Peyer's patch (tissue), 4 donors: ENCODE results near the gene IFRD2. TPM values are rescaled to one million over a fixed set of nuclear protein-coding genes. Genes with fewer than 3 reads are reported as not detected.

Source experiments
- DNase-seq, 3 donors: peaks; one replicate each; pipeline ENCODE4 v3.0.0-alpha.2; 2017 to 2019
- H3K27ac ChIP-seq, 4 donors: fragments of 200-600 bp; sonication (generic); one replicate each; pipeline ENCODE4 v1.5.1; 2016 to 2019
- H3K27me3 ChIP-seq, 2 donors: fragments of 200-600 bp; sonication (generic); one replicate each; pipeline ENCODE4 v1.5.1; 2019
- H3K36me3 ChIP-seq, 3 donors: fragments of 200-600 bp; sonication (generic); one replicate each; pipeline ENCODE4 v1.5.1; 2016 to 2019
- H3K4me1 ChIP-seq, 4 donors: fragments of 200-600 bp; sonication (generic); one replicate each; pipeline ENCODE4 v1.5.1; 2016 to 2019
- H3K4me3 ChIP-seq, 4 donors: fragments of 200-600 bp; sonication (generic); 1 replicate in 3 of 4; 2 replicates in 1 of 4; pipeline ENCODE4 v1.5.1; 2016 to 2019; ENCODE audit warnings: mild to moderate bottlenecking in 1 of 4
- H3K9me3 ChIP-seq, 4 donors: fragments of 200-600 bp; sonication (generic); one replicate each; pipeline ENCODE4 v1.5.1; 2016 to 2019; ENCODE audit warnings: mild to moderate bottlenecking in 1 of 4
- CTCF ChIP-seq, 6 experiments: fragments of 450-650 bp in 4 of 6; fragments of 200-600 bp in 2 of 6; sonication (generic) in 1 of 6; IDR thresholded peaks; one replicate each; pipeline ENCODE4 v1.5.1; 2017 to 2019; ENCODE audit warnings: antibody characterized with exemption in 6 of 6, mild to moderate bottlenecking in 3 of 6, moderate library complexity in 1 of 6
- POLR2A ChIP-seq, 2 donors: fragments of 450-650 bp; IDR thresholded peaks; one replicate each; pipeline ENCODE4 v1.5.1; 2017; ENCODE audit warnings: antibody characterized with exemption in 2 of 2, mild to moderate bottlenecking in 2 of 2, moderate library complexity in 2 of 2
- total RNA-seq, 4 donors: library from RNA; depleted of rRNA; stranded (reverse); fragments of >200 nt; gene quantifications; one replicate each; pipeline ENCODE4 v1.1.0, GENCODE V29; 2016

The IFRD2 gene
- total RNA-seq, 4 donors from 2014 or later, result 75.5 to 205 (median 140) TPM

DNA sequence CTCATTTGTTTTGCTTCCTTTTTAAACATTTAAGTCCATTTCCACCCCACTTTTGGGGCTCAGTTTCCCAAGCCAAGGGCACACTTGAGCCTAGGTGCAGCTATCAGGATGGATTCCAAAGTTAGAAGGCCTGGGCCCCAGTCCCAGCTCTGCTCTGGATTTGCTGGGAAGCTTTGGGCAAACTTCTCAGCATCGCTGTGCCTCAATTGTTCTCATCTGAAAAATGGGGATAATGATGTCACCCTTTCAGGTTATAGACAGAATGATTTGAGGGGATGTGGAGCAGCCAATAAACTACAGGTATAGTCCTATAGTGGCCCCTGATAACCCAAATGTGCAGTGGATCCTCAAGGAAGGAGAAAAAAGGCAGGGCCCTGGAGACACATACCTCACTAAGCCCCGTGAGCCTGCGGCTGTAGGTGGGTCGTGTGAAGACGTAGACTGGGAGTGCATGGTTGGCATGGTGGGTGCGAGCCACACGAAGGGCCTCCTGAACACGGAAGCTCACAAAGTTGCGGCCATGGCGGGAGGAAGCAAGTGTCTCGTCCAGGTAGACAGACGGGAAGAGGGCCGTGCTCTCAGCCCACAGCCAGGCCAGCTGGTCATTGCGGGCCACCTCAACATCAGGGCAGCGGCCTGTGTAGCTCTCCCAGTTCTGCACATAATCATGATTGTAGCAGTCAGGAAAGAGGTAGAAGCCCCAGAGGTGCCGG lies 27.1 kb upstream of the IFRD2 start:
- TF ChIP-seq POLR2A (IDR thresholded peaks at IDR 0.05) (no peak), CTCF (IDR thresholded peaks at IDR 0.05) (no peak)
- no peaks in the 10 kb centered on the region for H3K9me3 ChIP-seq
- peak overlapping the region in 1 of 4 donors; percentile 77 for H3K4me3 ChIP-seq
- peak overlapping the region in 1 of 4 donors; percentile 93 for H3K27ac ChIP-seq
- H3K4me1 ChIP-seq, result peaks cover 7 to 60% (median 22%) of the 10 kb centered on the region in 4 donors
- H3K36me3 ChIP-seq, result peaks cover 0 to 11% (median 0%) of the 10 kb centered on the region in 3 donors
- DNase-seq, result peak in 1 of 3 donors; percentile 41
- no peaks in the 10 kb centered on the region for H3K27me3 ChIP-seq

- H3K27me3 ChIP-seq, result no peaks in the 10 kb centered on the region
- peak overlapping the region in 1 of 4 donors; percentile 77 for H3K4me3 ChIP-seq
- H3K4me1 ChIP-seq, result peaks cover 7 to 58% (median 22%) of the 10 kb centered on the region in 4 donors
- peaks cover 0 to 11% (median 0%) of the 10 kb centered on the region in 3 donors for H3K36me3 ChIP-seq
- H3K27ac ChIP-seq, result peak overlapping the region in 1 of 4 donors; percentile 93
- peak in 1 of 3 donors; percentile 47 for DNase-seq
- H3K9me3 ChIP-seq, result no peaks in the 10 kb centered on the region
- no peak for TF ChIP-seq CTCF (IDR thresholded peaks at IDR 0.05)
- no peak for TF ChIP-seq POLR2A (IDR thresholded peaks at IDR 0.05)
Measured at GRCh38 chr3:50318615-50319014, 26.4 kb upstream of the IFRD2 start.

GRCh38 chr3:50318163-50318562 lies 25.9 kb upstream of the IFRD2 start:
- Histone ChIP-seq H3K36me3 (peaks cover 0 to 11% (median 0%) of the 10 kb centered on the region in 3 donors), H3K4me3 (no peak overlapping the region), H3K27ac (peak overlapping the region in 2 of 4 donors; percentile 79 to 93), H3K4me1 (peaks cover 7 to 58% (median 22%) of the 10 kb centered on the region in 4 donors), H3K27me3 (no peaks in the 10 kb centered on the region), H3K9me3 (no peaks in the 10 kb centered on the region)
- TF ChIP-seq CTCF (IDR thresholded peaks at IDR 0.05) (no peak), POLR2A (IDR thresholded peaks at IDR 0.05) (no peak)
- no peak for DNase-seq

DNA sequence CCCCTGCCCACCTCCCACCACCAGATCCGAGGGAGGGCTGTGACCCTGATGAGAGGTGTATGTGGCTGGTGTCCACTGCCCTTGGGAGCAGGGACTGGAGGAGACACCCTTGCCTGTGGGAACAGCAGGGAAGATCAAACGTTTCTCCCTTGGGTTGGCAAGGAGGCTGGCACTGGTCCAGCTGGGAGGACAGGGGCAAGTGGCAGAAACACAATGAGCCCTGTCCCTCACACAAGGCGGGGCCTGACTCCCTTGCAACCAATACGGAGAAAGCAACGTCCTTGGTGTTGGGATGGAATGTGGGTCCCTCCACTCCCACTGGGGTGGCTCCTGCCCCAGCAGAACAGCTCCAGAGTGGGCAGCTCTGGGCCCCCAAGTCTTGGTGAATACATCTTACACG lies 25.1 kb upstream of the IFRD2 start:
- Histone ChIP-seq H3K4me3 (peak overlapping the region in 1 of 4 donors; percentile 14), H3K27me3 (no peaks in the 10 kb centered on the region), H3K36me3 (peaks cover 0 to 11% (median 0%) of the 10 kb centered on the region in 3 donors), H3K4me1 (peaks cover 5 to 55% (median 22%) of the 10 kb centered on the region in 4 donors), H3K27ac (peak overlapping the region; percentile 52 to 93 (median 74)), H3K9me3 (no peaks in the 10 kb centered on the region)
- peak in 1 of 3 donors; percentile 73 for DNase-seq
- TF ChIP-seq CTCF (IDR thresholded peaks at IDR 0.05), result no peak
- no peak for TF ChIP-seq POLR2A (IDR thresholded peaks at IDR 0.05)

GRCh38 chr3:50316657-50317242 lies 24.5 kb upstream of the IFRD2 start:
- peak overlapping the region; percentile 52 to 93 (median 74) for H3K27ac ChIP-seq
- H3K9me3 ChIP-seq, result no peaks in the 10 kb centered on the region
- H3K4me1 ChIP-seq, result peaks cover 3 to 50% (median 17%) of the 10 kb centered on the region in 4 donors
- DNase-seq, result peak in 2 of 3 donors; percentile 90 to 92
- peaks cover 0 to 11% (median 0%) of the 10 kb centered on the region in 3 donors for H3K36me3 ChIP-seq
- no peaks in the 10 kb centered on the region for H3K27me3 ChIP-seq
- TF ChIP-seq CTCF (IDR thresholded peaks at IDR 0.05), result no peak
- peak; percentile 52 to 66 for TF ChIP-seq POLR2A (IDR thresholded peaks at IDR 0.05)
- peak overlapping the region in 1 of 4 donors; percentile 14 for H3K4me3 ChIP-seq
